Common myeloid progenitor, CD34-positive (primary cell): Measurements from ENCODE around the gene TDP1.

ENCODE experiments used
- CTCF ChIA-PET: fragments of 350-600 bp; sonication (Branson Sonifier 250); formaldehyde crosslinking; loops from one replicate; lab custom pipeline; 2021; ENCODE audit warnings: antibody characterized with exemption; lab: Charles Lee
- POLR2A ChIA-PET: fragments of 350-600 bp; sonication (Branson Sonifier 250); formaldehyde crosslinking; loops from one replicate; lab custom pipeline; 2021; ENCODE audit warnings: antibody characterized with exemption; lab: Charles Lee
- DNase-seq, 3 donors: peaks; one replicate each; pipeline versions ENCODE4 v3.0.0 to v3.0.0-alpha.2; 2013
- H3K27ac ChIP-seq, 2 experiments: 1 replicate in 1 of 2; 2 replicates in 1 of 2; pipeline ENCODE4 v1.7.0; 2013; ENCODE audit warnings: inconsistent platforms in 2 of 2, low read length in 2 of 2, mild to moderate bottlenecking in 2 of 2, low read depth in 1 of 2, moderate library complexity in 1 of 2; ENCODE audit not compliant: severe bottlenecking in 2 of 2, insufficient read depth in 1 of 2, poor library complexity in 1 of 2
- H3K27me3 ChIP-seq, 5 experiments: replicated peaks in 2 of 5; 1 replicate in 3 of 5; 2 replicates in 2 of 5; pipeline versions ENCODE4 v1.6.1 to v1.7.0; 2013; ENCODE audit warnings: low read length in 4 of 5, mild to moderate bottlenecking in 2 of 5, moderate library complexity in 2 of 5, inconsistent platforms in 1 of 5; ENCODE audit not compliant: insufficient read depth in 5 of 5, control insufficient read depth in 4 of 5
- H3K36me3 ChIP-seq, 4 experiments: 1 replicate in 2 of 4; 2 replicates in 2 of 4; pipeline versions ENCODE4 v1.6.1 to v1.7.0; 2013; ENCODE audit warnings: low read length in 3 of 4, control low read depth in 1 of 4, mild to moderate bottlenecking in 1 of 4; ENCODE audit not compliant: control insufficient read depth in 4 of 4, insufficient read depth in 4 of 4
- H3K4me1 ChIP-seq, 4 experiments: 1 replicate in 3 of 4; 2 replicates in 1 of 4; pipeline versions ENCODE4 v1.6.1 to v1.7.1; 2013; ENCODE audit warnings: low read length in 3 of 4, mild to moderate bottlenecking in 3 of 4, control low read depth in 1 of 4, inconsistent platforms in 1 of 4, moderate library complexity in 1 of 4; ENCODE audit not compliant: control insufficient read depth in 4 of 4, insufficient read depth in 4 of 4; ENCODE audit errors: control extremely low read depth in 1 of 4
- H3K4me3 ChIP-seq, 7 experiments: 1 replicate in 4 of 7; 2 replicates in 3 of 7; pipeline versions ENCODE4 v1.5.1 to v1.7.0; 2013; ENCODE audit warnings: mild to moderate bottlenecking in 7 of 7, low read length in 6 of 7, moderate library complexity in 6 of 7, inconsistent platforms in 2 of 7, low read depth in 2 of 7, control low read depth in 1 of 7; ENCODE audit not compliant: insufficient read depth in 4 of 7, control insufficient read depth in 1 of 7; ENCODE audit errors: extremely low read depth in 1 of 7
- H3K9me3 ChIP-seq, 5 experiments: 1 replicate in 4 of 5; 2 replicates in 1 of 5; pipeline versions ENCODE4 v1.6.1 to v1.7.1; 2013; ENCODE audit warnings: low read length in 4 of 5, mild to moderate bottlenecking in 2 of 5, inconsistent platforms in 1 of 5, low read depth in 1 of 5, moderate library complexity in 1 of 5; ENCODE audit not compliant: control insufficient read depth in 4 of 5, insufficient read depth in 2 of 5; ENCODE audit errors: control extremely low read depth in 1 of 5
- WGBS: methylation state at CpG from one replicate; pipeline ENCODE4 v1.1.5; 2013; ENCODE audit not compliant: insufficient coverage; 5-methylcytosine and 5-hydroxymethylcytosine counted together

TDP1 gene

GRCh38 chr14:90060965-90061684 lies 105.4 kb downstream of the TDP1 start:
- peak overlapping the region in 6 of 7 experiments; percentile 31 to 74 (median 58) for H3K4me3 ChIP-seq
- WGBS, result 1% methylated on average over 57 of the region's 60 CpGs
- H3K36me3 ChIP-seq, result no peaks in the 10 kb centered on the region
- CTCF ChIA-PET, result no interaction called here
- peaks cover 0 to 31% (median 29%) of the 10 kb centered on the region in 4 experiments for H3K4me1 ChIP-seq
- no peak overlapping the region for H3K27ac ChIP-seq
- DNase-seq, result peak in 1 of 3 donors; percentile 23
- peaks cover 0 to 12% (median 0%) of the 10 kb centered on the region in 5 experiments for H3K9me3 ChIP-seq
- H3K27me3 ChIP-seq, result peaks cover 37 to 90% (median 43%) of the 10 kb centered on the region in 5 experiments
- POLR2A ChIA-PET, result no interaction called here

DNA sequence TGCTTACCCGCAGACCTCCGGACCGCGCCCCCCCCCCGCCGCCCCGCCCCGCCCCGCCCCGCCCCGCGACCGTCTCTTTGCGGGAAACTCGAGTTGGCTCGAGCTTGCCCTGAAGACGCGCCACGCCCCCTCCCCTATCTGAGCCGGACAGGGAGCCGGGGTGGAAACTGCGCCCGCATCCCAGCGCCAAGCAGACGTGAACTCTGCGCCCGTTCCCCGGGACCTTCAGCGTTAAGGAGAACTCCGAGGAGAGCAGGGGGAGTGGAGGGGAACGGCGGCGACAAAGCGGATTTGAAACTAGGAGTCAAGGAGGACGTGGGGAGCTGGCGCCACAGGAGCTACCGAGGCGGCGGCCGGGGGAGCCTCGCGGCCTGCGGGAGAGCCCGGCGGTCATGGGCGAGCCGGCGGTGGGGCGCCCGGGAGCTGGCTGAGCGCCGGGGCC lies 106.0 kb downstream of the TDP1 start, which contains the start of gene KCNK13:
TSS of gene KCNK13 (plus strand) at position 310 of the 442 bp plus-strand sequence. CDS start 212 bp downstream, outside the sequence.
- Histone ChIP-seq H3K4me3 (peak within 1 kb of the TSS in 6 of 7 experiments; percentile 31 to 74 (median 58)), H3K36me3 (no peaks in the 10 kb centered on the region), H3K27me3 (peaks cover 31 to 96% (median 43%) of the 10 kb centered on the region in 5 experiments), H3K4me1 (peaks cover 0 to 31% (median 29%) of the 10 kb centered on the region in 4 experiments), H3K9me3 (peaks cover 0 to 12% (median 0%) of the 10 kb centered on the region in 5 experiments), H3K27ac (no peak within 1 kb of the TSS)
- POLR2A ChIA-PET, result interaction anchor here (0.9 kb wide), 1 partner anchor 16 kb away, joined by 3 read pairs; no protein-coding TSS in a partner anchor
- CTCF ChIA-PET, result no interaction called here
- peak in 2 of 3 donors; percentile 22 to 42 for DNase-seq
- under 1% methylated on average over 52 of the region's 52 CpGs for WGBS

DNA sequence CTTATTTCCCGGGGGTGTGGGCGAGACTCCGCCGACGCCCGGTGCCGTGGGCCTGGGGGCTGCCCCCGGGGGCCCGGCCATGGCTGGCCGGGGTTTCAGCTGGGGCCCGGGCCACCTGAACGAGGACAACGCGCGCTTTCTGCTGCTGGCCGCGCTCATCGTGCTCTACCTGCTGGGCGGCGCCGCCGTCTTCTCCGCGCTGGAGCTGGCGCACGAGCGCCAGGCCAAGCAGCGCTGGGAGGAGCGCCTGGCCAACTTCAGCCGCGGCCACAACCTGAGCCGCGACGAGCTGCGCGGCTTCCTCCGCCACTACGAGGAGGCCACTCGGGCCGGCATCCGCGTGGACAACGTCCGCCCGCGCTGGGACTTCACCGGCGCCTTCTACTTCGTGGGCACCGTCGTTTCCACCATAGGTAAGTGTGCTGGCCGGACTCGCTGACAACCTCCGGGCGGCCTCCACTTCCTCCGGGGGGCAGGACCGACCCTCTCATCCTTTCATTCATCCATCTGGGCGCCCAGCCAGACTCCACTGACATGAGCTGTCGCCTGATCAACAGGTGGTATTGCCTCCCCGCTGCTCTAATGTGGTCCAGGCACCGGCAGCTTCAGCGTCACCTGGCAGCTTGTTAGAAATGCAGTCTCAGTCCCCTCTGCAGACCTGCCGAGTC lies 106.5 kb downstream of the TDP1 start:
- DNase-seq, result peak in 2 of 3 donors; percentile 28 to 51
- Histone ChIP-seq H3K4me1 (peaks cover 0 to 31% (median 29%) of the 10 kb centered on the region in 4 experiments), H3K36me3 (no peaks in the 10 kb centered on the region), H3K9me3 (peaks cover 0 to 12% (median 0%) of the 10 kb centered on the region in 5 experiments), H3K27me3 (peaks cover 27 to 93% (median 42%) of the 10 kb centered on the region in 5 experiments), H3K4me3 (peak overlapping the region in 5 of 7 experiments; percentile 10 to 64 (median 57)), H3K27ac (no peak overlapping the region)
- ChIA-PET POLR2A (interaction anchor here (0.9 kb wide), 1 partner anchor 16 kb away, joined by 3 read pairs; no protein-coding TSS in a partner anchor), CTCF (interaction anchor here (1.0 kb wide), 1 partner anchor 89 kb away, joined by 3 read pairs; no protein-coding TSS in a partner anchor)
- under 1% methylated on average over 60 of the region's 63 CpGs for WGBS

DNA sequence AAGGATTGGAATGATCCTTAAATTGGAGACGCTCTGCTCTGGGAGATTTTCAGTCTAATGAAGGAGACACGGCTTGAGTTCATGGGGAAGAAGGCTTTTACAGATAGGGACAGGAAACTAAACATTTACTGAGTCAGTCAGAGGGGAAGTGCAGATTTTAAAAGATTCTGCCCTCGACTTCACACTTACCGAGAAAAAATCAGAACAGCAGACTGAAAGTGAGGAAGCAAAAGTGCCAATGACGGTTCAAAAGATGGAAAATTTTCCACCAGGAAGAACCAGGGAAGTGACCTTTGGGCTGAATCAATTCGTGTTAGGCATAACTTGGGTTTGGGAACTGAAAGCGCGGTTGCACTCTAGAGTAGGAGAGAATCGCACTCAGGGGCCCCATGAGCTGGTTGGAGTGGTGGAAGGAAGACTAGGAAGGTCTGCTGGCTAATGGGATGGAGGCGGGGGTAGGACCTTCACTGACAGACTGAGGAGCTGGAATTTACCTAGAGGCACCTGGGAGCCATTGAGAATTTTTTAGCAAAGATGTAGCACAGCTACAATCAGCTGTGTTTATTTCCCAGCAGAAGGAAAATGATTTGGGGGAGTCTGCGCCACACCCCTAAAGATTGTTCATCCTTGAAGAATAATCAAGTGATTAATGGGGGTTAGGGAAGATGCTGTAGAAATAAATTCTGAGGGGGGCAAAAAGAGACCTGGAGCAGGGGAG lies 107.3 kb downstream of the TDP1 start:
- no peaks in the 10 kb centered on the region for H3K36me3 ChIP-seq
- H3K27ac ChIP-seq, result no peak overlapping the region
- H3K4me3 ChIP-seq, result peak overlapping the region in 4 of 7 experiments; percentile 10 to 64 (median 60)
- ChIA-PET POLR2A (no interaction called here), CTCF (interaction anchor here (0.6 to 1.0 kb wide), 2 partner anchors 90 to 368 kb away, joined by 3 read pairs; no protein-coding TSS in a partner anchor)
- DNase-seq, result peak in 1 of 3 donors; percentile 29
- peaks cover 0 to 12% (median 0%) of the 10 kb centered on the region in 5 experiments for H3K9me3 ChIP-seq
- WGBS, result 18% methylated on average over 10 of the region's 11 CpGs
- peaks cover 0 to 31% (median 29%) of the 10 kb centered on the region in 4 experiments for H3K4me1 ChIP-seq
- H3K27me3 ChIP-seq, result peaks cover 24 to 94% (median 42%) of the 10 kb centered on the region in 5 experiments

DNA sequence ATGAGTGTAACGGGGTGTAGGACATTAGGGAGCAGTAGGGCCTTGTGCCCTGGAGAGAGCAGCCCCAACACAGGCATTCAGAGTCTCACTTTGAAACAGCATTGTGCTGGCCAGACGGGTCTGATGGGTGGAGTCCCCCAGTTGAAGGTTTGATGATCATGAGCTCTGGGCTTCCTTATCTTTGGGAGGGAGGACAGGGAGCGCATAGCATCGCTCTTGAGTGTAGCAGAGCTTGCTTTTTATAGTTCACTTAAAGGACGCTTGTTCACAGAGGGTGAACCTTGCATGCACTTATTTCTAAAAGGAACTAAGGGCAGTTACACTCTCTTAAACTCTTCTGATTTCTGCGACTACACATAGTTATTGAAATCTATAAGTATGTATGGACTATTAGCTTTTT lies 116.6 kb downstream of the TDP1 start:
- ChIA-PET POLR2A (no interaction called here), CTCF (no interaction called here)
- H3K9me3 ChIP-seq, result no peaks in the 10 kb centered on the region
- DNase-seq, result no peak
- peaks cover 2 to 46% (median 14%) of the 10 kb centered on the region in 5 experiments for H3K27me3 ChIP-seq
- no peaks in the 10 kb centered on the region for H3K36me3 ChIP-seq
- no peak overlapping the region for H3K4me3 ChIP-seq
- WGBS, result 73% methylated on average over 2 of the region's 6 CpGs
- H3K27ac ChIP-seq, result no peak overlapping the region
- H3K4me1 ChIP-seq, result no peaks in the 10 kb centered on the region

DNA sequence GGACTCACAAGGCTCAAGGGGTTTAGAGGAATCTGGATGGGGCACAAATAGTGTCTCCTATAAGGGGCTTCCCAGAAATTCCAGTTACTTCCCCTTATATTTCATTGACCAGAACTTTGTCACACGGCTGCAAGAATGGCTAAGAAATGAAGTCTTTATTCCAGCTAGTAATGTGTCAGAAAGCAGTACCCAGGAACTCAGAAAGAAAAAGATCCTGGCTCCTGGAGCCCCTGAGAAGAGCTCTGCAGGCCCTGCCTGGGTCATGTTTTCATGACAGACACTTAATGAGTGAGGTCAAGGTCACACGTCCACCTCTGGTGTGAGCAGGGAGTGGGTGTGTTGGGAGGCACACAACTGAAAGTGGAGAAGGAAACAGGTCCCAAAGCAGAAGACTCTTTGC lies 123.8 kb downstream of the TDP1 start:
- ChIA-PET POLR2A (no interaction called here), CTCF (no interaction called here)
- WGBS, result 100% methylated on average over 2 of the region's 2 CpGs

More for the DNA sequence above, 123.8 kb downstream of the TDP1 start:
- H3K4me1 ChIP-seq, result no peaks in the 10 kb centered on the region
- H3K4me3 ChIP-seq, result no peak overlapping the region
- no peaks in the 10 kb centered on the region for H3K36me3 ChIP-seq
- no peak overlapping the region for H3K27ac ChIP-seq
- H3K27me3 ChIP-seq, result peaks cover 0 to 14% (median 9%) of the 10 kb centered on the region in 5 experiments
- DNase-seq, result no peak
- peaks cover 0 to 4% (median 0%) of the 10 kb centered on the region in 5 experiments for H3K9me3 ChIP-seq
